GM18498 (cell line): Measurements from ENCODE around the gene MMP19.
"Not testable (repeated sequence)": the region's sequence is repeated elsewhere in the genome, so short reads cannot be mapped to it uniquely, and the experiment has no call there.

Experiments used
- ATAC-seq: cut with Tn5 transposase; IDR thresholded peaks from one replicate; pipeline ENCODE4 v1.9.1; 2021; ENCODE audit warnings: mild to moderate bottlenecking, moderate library complexity; ENCODE audit not compliant: unreplicated experiment

MMP19 gene, protein sequence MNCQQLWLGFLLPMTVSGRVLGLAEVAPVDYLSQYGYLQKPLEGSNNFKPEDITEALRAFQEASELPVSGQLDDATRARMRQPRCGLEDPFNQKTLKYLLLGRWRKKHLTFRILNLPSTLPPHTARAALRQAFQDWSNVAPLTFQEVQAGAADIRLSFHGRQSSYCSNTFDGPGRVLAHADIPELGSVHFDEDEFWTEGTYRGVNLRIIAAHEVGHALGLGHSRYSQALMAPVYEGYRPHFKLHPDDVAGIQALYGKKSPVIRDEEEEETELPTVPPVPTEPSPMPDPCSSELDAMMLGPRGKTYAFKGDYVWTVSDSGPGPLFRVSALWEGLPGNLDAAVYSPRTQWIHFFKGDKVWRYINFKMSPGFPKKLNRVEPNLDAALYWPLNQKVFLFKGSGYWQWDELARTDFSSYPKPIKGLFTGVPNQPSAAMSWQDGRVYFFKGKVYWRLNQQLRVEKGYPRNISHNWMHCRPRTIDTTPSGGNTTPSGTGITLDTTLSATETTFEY

DNA sequence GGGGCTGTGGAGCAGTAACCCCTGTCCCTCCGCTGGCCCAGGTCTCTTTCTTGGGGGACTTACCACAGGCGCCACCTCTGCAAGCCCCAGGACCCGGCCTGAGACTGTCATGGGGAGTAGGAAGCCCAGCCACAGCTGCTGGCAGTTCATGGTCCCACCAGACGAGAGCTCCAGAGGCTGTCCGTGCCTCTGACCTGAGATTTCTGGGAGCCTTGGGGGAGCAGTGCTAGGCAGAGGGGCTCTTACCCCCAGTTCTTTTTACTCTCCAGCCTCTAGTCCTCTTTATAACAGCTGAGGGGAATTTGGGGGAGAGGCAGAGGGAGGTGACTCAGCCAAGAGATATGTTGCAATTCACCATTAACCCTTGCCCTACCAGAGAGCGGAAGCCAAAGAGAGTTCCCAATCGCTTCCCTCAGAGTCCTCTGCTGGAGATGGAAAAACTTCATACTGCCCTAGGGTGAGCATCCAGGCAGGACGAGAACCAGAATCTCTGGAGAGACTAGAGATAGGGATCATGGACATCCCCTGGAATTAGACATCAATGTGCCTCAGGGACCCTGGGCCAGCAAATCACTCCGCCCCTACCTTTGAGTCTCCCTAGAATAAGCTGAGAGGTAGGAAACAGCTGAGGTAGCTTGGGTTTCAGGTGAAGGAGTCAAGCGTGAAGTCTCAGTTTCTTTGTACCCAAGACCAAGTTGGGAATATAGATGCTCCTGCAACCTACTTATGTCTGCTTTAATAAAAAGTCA, at the start of gene MMP19:
TSS of gene MMP19 (minus strand) at position 256 of the 749 bp plus-strand sequence. CDS start at position 150, 106 bp downstream.
- no peak for ATAC-seq

- ATAC-seq, result no peak
These were observed 48.6 kb upstream of the MMP19 start for GRCh38 chr12:55891310-55891709.

DNA sequence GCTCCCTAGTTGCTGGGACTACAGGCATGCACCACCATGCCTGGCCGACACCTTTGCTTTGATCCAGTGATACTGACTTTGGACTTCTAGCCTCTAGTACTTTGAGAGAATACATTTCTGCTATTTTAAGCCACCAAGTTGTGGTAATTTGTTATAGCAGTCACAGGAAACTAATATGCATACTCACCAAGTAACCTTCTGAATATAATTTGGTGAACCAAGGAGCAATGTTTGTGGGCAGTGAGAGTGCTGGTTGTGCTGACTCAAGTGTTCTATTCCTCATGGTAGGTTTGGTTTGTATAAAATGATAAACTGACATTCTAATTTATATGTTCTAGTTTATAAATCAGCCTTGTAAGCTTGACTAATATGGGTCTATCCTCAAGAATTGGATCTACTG, 42.4 kb upstream of the MMP19 start:
- no peak for ATAC-seq

- no peak for ATAC-seq
These were observed 35.1 kb upstream of the MMP19 start for GRCh38 chr12:55877824-55878223.

GRCh38 chr12:55875704-55876467, 33.1 kb upstream of the MMP19 start:
- ATAC-seq, result no peak

- ATAC-seq, result no peak
These were observed 31.7 kb upstream of the MMP19 start for GRCh38 chr12:55874443-55874842.

GRCh38 chr12:55866454-55867004, 23.8 kb upstream of the MMP19 start:
- ATAC-seq, result not testable (repeated sequence)

- ATAC-seq, result no peak
These were observed 22.6 kb upstream of the MMP19 start for GRCh38 chr12:55865327-55865726.

DNA sequence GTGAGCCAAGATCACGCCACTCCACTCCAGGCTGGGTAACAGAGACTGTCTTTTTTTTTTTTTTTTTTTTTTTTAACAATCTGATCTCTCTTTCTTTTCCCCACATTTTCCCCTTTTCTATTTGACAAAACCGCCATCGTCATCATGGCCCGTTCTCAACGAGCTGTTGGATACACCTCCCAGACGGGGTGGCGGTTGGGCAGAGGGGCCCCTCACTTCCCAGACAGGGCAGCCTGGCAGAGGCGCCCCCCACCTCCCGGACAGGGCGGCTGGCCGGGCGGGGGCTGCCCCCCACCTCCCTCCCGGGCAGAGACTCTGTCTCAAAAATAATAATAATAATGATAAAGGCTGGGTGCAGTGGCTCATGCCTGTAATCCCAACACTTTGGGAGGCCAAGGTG, 20.2 kb upstream of the MMP19 start:
- ATAC-seq, result not testable (repeated sequence)

- no peak for ATAC-seq
These were observed 19.6 kb upstream of the MMP19 start for GRCh38 chr12:55862286-55862685.

GRCh38 chr12:55861871-55862270, 19.1 kb upstream of the MMP19 start:
- ATAC-seq, result no peak

DNA sequence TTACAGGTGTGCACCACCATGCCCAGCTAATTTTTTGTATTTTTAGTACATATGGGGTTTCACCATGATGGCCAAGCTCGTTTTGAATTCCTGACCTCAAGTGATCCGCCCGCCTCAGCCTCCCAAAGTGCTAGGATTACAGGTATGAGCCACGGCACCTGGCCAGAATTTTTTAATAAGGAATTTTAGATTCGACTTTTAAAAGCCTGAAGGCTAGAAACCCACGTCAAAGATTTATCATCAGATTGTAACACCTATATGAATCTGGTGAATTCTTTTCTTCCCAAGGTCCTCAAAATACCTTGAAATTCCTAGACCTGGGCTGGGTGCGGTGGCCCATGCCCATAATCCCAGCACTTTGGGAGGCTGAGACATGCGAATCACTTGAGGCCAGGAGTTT, 18.7 kb upstream of the MMP19 start:
- ATAC-seq, result no peak

GRCh38 chr12:55852740-55853139, 10.0 kb upstream of the MMP19 start:
- no peak for ATAC-seq

DNA sequence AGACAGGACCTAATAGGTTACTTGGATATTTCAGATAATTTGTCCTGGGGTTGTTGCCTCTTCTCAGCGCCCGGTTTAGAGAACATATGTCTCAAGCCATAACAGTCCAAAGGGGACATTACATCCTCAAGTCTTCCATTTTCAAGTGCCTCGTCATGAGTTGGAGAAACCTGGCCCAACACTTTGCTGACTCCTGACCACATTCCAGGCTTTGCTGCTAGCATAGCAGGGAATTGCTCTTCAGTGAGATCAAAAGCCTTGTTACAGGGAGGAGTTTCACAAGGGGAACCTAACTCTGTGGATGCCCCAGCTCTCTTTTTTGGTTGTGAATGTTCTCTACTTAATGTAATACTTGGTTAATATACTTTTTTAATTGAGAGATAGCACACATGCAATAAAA, 8.2 kb upstream of the MMP19 start:
- ATAC-seq, result no peak

DNA sequence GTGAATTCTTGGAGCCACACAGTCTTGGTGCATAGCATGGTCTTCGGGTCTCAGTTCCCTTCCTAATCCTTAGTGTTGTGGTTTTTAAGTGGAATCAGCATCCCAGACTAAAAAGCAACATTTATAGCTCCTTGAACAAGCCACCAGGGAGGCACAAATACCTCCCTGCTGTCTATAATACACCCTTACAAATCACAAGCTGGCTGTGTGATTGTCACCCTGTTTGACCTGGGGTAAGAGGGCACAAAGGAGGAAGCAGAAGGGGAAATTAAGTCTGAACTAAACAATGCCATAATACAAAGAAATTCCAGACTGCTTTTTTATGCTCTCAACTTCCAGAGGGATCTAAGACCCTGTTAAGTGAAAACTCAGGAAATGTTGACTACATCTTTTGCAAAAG, 7.7 kb upstream of the MMP19 start:
- no peak for ATAC-seq

DNA sequence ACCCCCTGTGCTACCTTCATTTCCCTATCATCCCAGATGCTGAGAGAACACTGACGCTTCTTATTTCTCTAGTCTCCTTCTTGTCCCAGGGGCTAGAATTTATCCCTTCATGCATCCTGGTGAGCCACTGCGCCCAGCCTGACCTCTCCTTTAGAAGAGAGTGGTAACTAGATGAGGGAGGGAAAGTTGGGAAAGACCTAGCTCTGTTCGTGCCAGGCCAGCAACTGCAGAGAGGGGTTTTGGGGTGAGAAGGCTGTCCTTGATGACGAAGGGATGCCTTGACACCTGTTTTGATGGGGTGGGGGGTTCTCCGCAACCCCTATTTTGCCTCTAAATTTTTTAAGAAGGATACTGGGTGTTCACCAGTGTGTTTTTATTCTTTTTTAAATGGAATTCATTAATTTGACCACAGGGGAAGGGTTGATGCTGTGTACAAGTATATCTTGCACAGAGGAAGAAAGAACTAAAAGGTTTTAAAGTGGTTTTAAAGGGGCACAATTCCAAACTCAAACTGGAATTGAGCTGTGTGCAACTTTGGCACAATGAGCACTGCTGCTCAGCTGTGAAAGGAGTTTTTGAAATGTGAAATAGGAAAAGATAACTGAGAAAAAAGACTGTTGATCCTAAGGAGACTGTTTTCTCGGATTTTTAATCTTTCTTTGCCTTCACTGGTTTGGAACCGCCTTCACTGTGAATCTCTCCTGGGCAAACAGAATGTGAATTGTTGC, 7.0 kb upstream of the MMP19 start:
- no peak for ATAC-seq

GRCh38 chr12:55847603-55848291, 5.0 kb upstream of the MMP19 start:
- ATAC-seq, result no peak

GRCh38 chr12:55847033-55847432, 4.3 kb upstream of the MMP19 start:
- no peak for ATAC-seq

- ATAC-seq, result no peak
These were observed 3.2 kb upstream of the MMP19 start for GRCh38 chr12:55845785-55846496.
